GM23338 (cell line): Measurements from ENCODE around the gene FAM32A. TPM values are rescaled to one million over a fixed set of nuclear protein-coding genes. Genes with fewer than 3 reads are reported as not detected.
A peak's percentile ranks its signal among the peaks of the same experiment; 100 is the strongest.

Experiments
- ATAC-seq: fragments of 200-7000 bp; cut with Tn5 transposase; 3 replicates; pipeline ENCODE4 v1.9.1; 2020
- DNase-seq: peaks from one replicate; pipeline ENCODE4 v3.0.0-alpha.2; 2015; ENCODE audit warnings: low spot score
- H2AFZ ChIP-seq: fragments of 200-600 bp; sonication (generic); 2 replicates; pipeline ENCODE4 v1.8.0; 2016; ENCODE audit warnings: antibody characterized with exemption, mild to moderate bottlenecking, moderate library complexity
- H3F3A ChIP-seq: fragments of 200-600 bp; sonication (generic); replicated peaks from 2 replicates; pipeline ENCODE4 v1.8.0; 2017; ENCODE audit warnings: antibody characterized with exemption, mixed run types, low read depth
- H3K27ac ChIP-seq: fragments of 200-600 bp; sonication (generic); 2 replicates; pipeline ENCODE4 v1.6.1; 2016; ENCODE audit warnings: low read depth
- H3K27me3 ChIP-seq: fragments of 200-600 bp; sonication (generic); 2 replicates; pipeline ENCODE4 v1.8.0; 2016; ENCODE audit warnings: mild to moderate bottlenecking, mixed run types, moderate library complexity; ENCODE audit not compliant: insufficient read depth
- H3K36me3 ChIP-seq: fragments of 200-600 bp; sonication (generic); 2 replicates; pipeline ENCODE4 v1.8.0; 2016; ENCODE audit warnings: mild to moderate bottlenecking; ENCODE audit not compliant: insufficient read depth
- H3K4me1 ChIP-seq: fragments of 200-600 bp; sonication (generic); 2 replicates; pipeline ENCODE4 v1.8.0; 2016; ENCODE audit warnings: mild to moderate bottlenecking, moderate library complexity; ENCODE audit not compliant: insufficient read depth
- H3K4me2 ChIP-seq: fragments of 200-600 bp; sonication (generic); 2 replicates; pipeline ENCODE4 v1.7.1; 2017; ENCODE audit warnings: mixed run types
- H3K4me3 ChIP-seq: fragments of 200-600 bp; sonication (generic); 2 replicates; pipeline ENCODE4 v1.6.1; 2016; ENCODE audit warnings: mixed run types
- H3K79me2 ChIP-seq: fragments of 200-600 bp; sonication (generic); replicated peaks from 2 replicates; pipeline ENCODE4 v1.8.0; 2017; ENCODE audit warnings: mild to moderate bottlenecking; ENCODE audit not compliant: insufficient read depth
- H3K9me2 ChIP-seq: fragments of 200-600 bp; sonication (generic); 2 replicates; pipeline ENCODE4 v1.8.0; 2017; ENCODE audit not compliant: insufficient read depth
- H4K20me1 ChIP-seq: fragments of 200-600 bp; sonication (generic); replicated peaks from 2 replicates; pipeline ENCODE4 v1.8.0; 2017; ENCODE audit warnings: mild to moderate bottlenecking; ENCODE audit not compliant: insufficient read depth
- H3K27ac Mint-ChIP-seq: 2 replicates; pipeline ENCODE4 v1.8.0; 2020; ENCODE audit warnings: inconsistent platforms, mild to moderate bottlenecking, moderate library complexity, mixed read lengths
- H3K27me3 Mint-ChIP-seq: 3 replicates; pipeline ENCODE4 v1.8.0; 2022; ENCODE audit warnings: low read depth, mild to moderate bottlenecking, moderate library complexity, mixed read lengths, inconsistent platforms; ENCODE audit not compliant: insufficient read depth, poor library complexity
- H3K36me3 Mint-ChIP-seq: 3 replicates; pipeline ENCODE4 v1.8.0; 2021; ENCODE audit warnings: low read depth, mild to moderate bottlenecking, inconsistent platforms, moderate library complexity, mixed read lengths
- H3K4me1 Mint-ChIP-seq: 3 replicates; pipeline ENCODE4 v1.8.0; 2020; ENCODE audit warnings: mild to moderate bottlenecking, inconsistent platforms, mixed read lengths
- H3K4me3 Mint-ChIP-seq: 3 replicates; pipeline ENCODE4 v1.8.0; 2021; ENCODE audit warnings: moderate library complexity, mild to moderate bottlenecking, inconsistent platforms, mixed read lengths
- H3K9me3 Mint-ChIP-seq: 3 replicates; pipeline ENCODE4 v1.8.0; 2020; ENCODE audit warnings: moderate library complexity, mild to moderate bottlenecking, inconsistent platforms, mixed read lengths
- ETS1 ChIP-seq: IDR thresholded peaks from 2 replicates; pipeline ENCODE4 v1.6.1; 2016; ENCODE audit warnings: antibody characterized with exemption
- EZH2 ChIP-seq: fragments of 200-600 bp; sonication (generic); IDR thresholded peaks from one replicate; pipeline ENCODE4 v1.8.0; 2017; ENCODE audit warnings: antibody characterized with exemption, mild to moderate bottlenecking, low read depth; ENCODE audit not compliant: unreplicated experiment
- EZH2phosphoT487 ChIP-seq: fragments of 200-600 bp; sonication (generic); IDR thresholded peaks from one replicate; pipeline ENCODE4 v1.8.1; 2018; ENCODE audit warnings: antibody characterized with exemption; ENCODE audit not compliant: unreplicated experiment
- JUNB ChIP-seq: IDR thresholded peaks from one replicate; pipeline ENCODE4 v1.6.1; 2016; ENCODE audit warnings: antibody characterized with exemption; ENCODE audit not compliant: unreplicated experiment
- POLR2AphosphoS5 ChIP-seq: IDR thresholded peaks from 2 replicates; pipeline ENCODE4 v1.6.1; 2016; ENCODE audit warnings: antibody characterized with exemption, low read depth
- REST ChIP-seq: IDR thresholded peaks from one replicate; pipeline ENCODE4 v1.6.1; 2018; ENCODE audit warnings: antibody characterized with exemption; ENCODE audit not compliant: unreplicated experiment
- STAT1 ChIP-seq: IDR thresholded peaks from one replicate; pipeline ENCODE4 v1.6.1; 2016; ENCODE audit warnings: antibody characterized with exemption; ENCODE audit not compliant: unreplicated experiment
- ZNF114 ChIP-seq: fragments of 250-450 bp; sonication (Bioruptor Pico); IDR thresholded peaks from 2 replicates; pipeline ENCODE4 v1.5.0; 2020; ENCODE audit warnings: mild to moderate bottlenecking, moderate library complexity
- ZNF462 ChIP-seq: fragments of 250-450 bp; sonication (Bioruptor Pico); IDR thresholded peaks from 2 replicates; pipeline ENCODE4 v1.5.0; 2020; ENCODE audit warnings: mild to moderate bottlenecking, moderate library complexity
- polyA plus RNA-seq: library from polyadenylated mRNA; unstranded; fragments of >200 nt; fragmentation: Nextera tagmentation; extraction: Ambion mirVana; gene quantifications from 2 replicates; pipeline ENCODE4 v1.2.1, GENCODE V29; 2016
- total RNA-seq: library from RNA; depleted of rRNA; stranded (reverse); fragments of >200 nt; shearing (Covaris generic); gene quantifications from 2 replicates; pipeline ENCODE4 v1.2.3, GENCODE V29; 2014

The FAM32A gene
- total and polyA plus RNA-seq, 2 experiments from 2014 or later = 58.2 to 67.3 TPM

- TF ChIP-seq ZNF462 (CRISPR knock-in tag) = no peak
- no peak for TF ChIP-seq ETS1
- TF ChIP-seq STAT1 = no peak
Measured at GRCh38 chr19:16135430-16136127, 49.6 kb upstream of the FAM32A start (continued).

- ATAC-seq = peak; percentile 20; the same call in 2 of the 3 replicates
- no peak for DNase-seq
- H3K9me3 Mint-ChIP-seq = peaks cover 2% of the 10 kb centered on the region
- H3K4me1 Mint-ChIP-seq = 0 out of 3 replicates have a peak, but pooled peaks cover 4% of the 10 kb centered on the region
- no peak overlapping the region for H3K4me3 Mint-ChIP-seq
- no peaks in the 10 kb centered on the region; the same call in 1 of the 2 replicates for H4K20me1 ChIP-seq
- no peaks in the 10 kb centered on the region for H3K27me3 ChIP-seq
- no peaks in the 10 kb centered on the region for H3K36me3 ChIP-seq
- H3K4me1 ChIP-seq = no peaks in the 10 kb centered on the region
- H3K27ac Mint-ChIP-seq = no peak overlapping the region
- no peak overlapping the region for H2AFZ ChIP-seq
- no peak overlapping the region for H3K4me2 ChIP-seq
- peaks cover 33% of the 10 kb centered on the region for H3K36me3 Mint-ChIP-seq
- H3K4me3 ChIP-seq = no peak overlapping the region
- H3K27ac ChIP-seq = no peak overlapping the region
- no peaks in the 10 kb centered on the region for H3K9me2 ChIP-seq
- H3K79me2 ChIP-seq = no peaks in the 10 kb centered on the region
- H3K27me3 Mint-ChIP-seq = peaks cover 5% of the 10 kb centered on the region
- no peaks in the 10 kb centered on the region for H3F3A ChIP-seq
- TF ChIP-seq EZH2 = no peak
- TF ChIP-seq REST = no peak
- TF ChIP-seq ETS1 = no peak
- no peak for TF ChIP-seq POLR2AphosphoS5
- no peak for TF ChIP-seq JUNB
- no peak for TF ChIP-seq STAT1
- TF ChIP-seq EZH2phosphoT487 = no peak
- TF ChIP-seq ZNF114 (CRISPR knock-in tag) = no peak
Measured at GRCh38 chr19:16136185-16136999, 48.8 kb upstream of the FAM32A start.
